Measurements from ENCODE around the gene PTH1R.

DNA sequence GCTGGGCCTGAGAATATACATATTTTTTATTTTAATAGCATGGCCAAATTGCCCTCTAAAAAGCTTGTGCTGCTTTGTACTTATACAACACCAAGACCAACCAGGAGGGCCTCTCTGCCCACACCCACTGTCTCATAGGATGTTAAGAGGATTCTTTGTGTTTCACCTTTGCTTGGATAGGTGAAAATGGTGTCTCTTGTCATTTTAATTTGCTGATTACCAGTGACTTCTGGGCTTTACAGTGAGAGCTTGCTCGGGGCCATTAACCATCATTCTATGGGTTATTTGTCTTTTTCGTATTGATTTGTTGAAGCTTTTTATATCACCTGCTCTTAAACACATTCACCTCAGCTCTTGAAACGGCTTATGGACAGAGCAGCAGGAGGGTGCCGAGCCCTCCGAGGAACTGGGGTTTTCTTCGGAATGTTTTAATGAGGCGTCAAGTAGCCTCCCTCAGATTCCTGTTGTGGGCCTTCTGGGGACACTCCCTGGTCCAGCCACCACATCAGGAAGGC is 10.5 kb downstream of the PTH1R start:
- TF ChIP-seq CTCF (IDR thresholded peaks at IDR 0.05) (no peak), POLR2A (IDR thresholded peaks at IDR 0.05) (no peak)

All from esophagus squamous epithelium (tissue), 4 donors.